Glutamatergic neuron (in vitro differentiated cells): ENCODE results near the gene DZANK1. TPM values are rescaled to one million over a fixed set of nuclear protein-coding genes. Genes with fewer than 3 reads are reported as not detected.

Experiments
- DNase-seq: peaks from one replicate; pipeline ENCODE4 v3.0.0; 2022
- H3K27ac Mint-ChIP-seq: one replicate; pipeline ENCODE4 v1.8.0; 2020; ENCODE audit warnings: mild to moderate bottlenecking, mixed read lengths, inconsistent platforms; ENCODE audit not compliant: unreplicated experiment
- H3K27me3 Mint-ChIP-seq: one replicate; pipeline ENCODE4 v1.8.0; 2020; ENCODE audit warnings: mild to moderate bottlenecking, moderate library complexity, mixed read lengths, inconsistent platforms; ENCODE audit not compliant: unreplicated experiment
- H3K36me3 Mint-ChIP-seq: one replicate; pipeline ENCODE4 v1.8.0; 2020; ENCODE audit warnings: mild to moderate bottlenecking, mixed read lengths, inconsistent platforms; ENCODE audit not compliant: unreplicated experiment
- H3K4me1 Mint-ChIP-seq: one replicate; pipeline ENCODE4 v1.8.0; 2020; ENCODE audit warnings: mild to moderate bottlenecking, low read depth, mixed read lengths, inconsistent platforms; ENCODE audit not compliant: unreplicated experiment
- H3K4me3 Mint-ChIP-seq: one replicate; pipeline ENCODE4 v1.8.0; 2020; ENCODE audit warnings: mild to moderate bottlenecking, mixed read lengths, inconsistent platforms; ENCODE audit not compliant: unreplicated experiment
- H3K9me3 Mint-ChIP-seq: one replicate; pipeline ENCODE4 v1.8.0; 2020; ENCODE audit warnings: mild to moderate bottlenecking, moderate library complexity, mixed read lengths, inconsistent platforms; ENCODE audit not compliant: unreplicated experiment
- CTCF ChIP-seq: fragments of 200-600 bp; sonication (generic); IDR thresholded peaks from one replicate; pipeline ENCODE4 v1.5.0; 2021; ENCODE audit not compliant: partially characterized antibody, unreplicated experiment
- long read RNA-seq: library from polyadenylated mRNA; unstranded; transcript quantifications from one replicate; pipeline ENCODE4 v2.0.0, GENCODE V29; 2020; ENCODE audit not compliant: unreplicated experiment
- total RNA-seq: library from RNA; stranded (reverse); fragmentation: NEBNext Ultra II Directional; extraction: Animal tissue kit (Norgen Biotek cat#: 25700); gene quantifications from one replicate; pipeline ENCODE4 v1.2.1, GENCODE V29; 2021; ENCODE audit not compliant: unreplicated experiment

Gene DZANK1
- total RNA-seq, result 6.4 TPM
- long read RNA-seq, partial matches to known transcripts, result 0 of 1 reads
- long read RNA-seq, other reads (novel, unspliced or antisense), result 1 of 1 reads

- peak; percentile 97 for DNase-seq
- Mint-ChIP-seq H3K36me3 (no peaks in the 10 kb centered on the region), H3K9me3 (peaks cover 6% of the 10 kb centered on the region), H3K4me1 (peaks cover 5% of the 10 kb centered on the region), H3K4me3 (peak within 1 kb of the TSS; percentile 95), H3K27me3 (peaks cover 2% of the 10 kb centered on the region), H3K27ac (peak within 1 kb of the TSS; percentile 95)
- TF ChIP-seq CTCF, result no peak
These were observed at the start of gene DZANK1, which contains the start of gene POLR3F for GRCh38 chr20:18466894-18467730. Gene DZANK1, minus strand, starts transcription at chr20:18467030. Its CDS starts 1,672 bp downstream, at chr20:18465358. Gene POLR3F, plus strand, starts transcription at chr20:18467390. Its CDS starts 117 bp downstream, at chr20:18467507.

GRCh38 chr20:18515973-18516372 lies 49.1 kb upstream of the DZANK1 start:
- Mint-ChIP-seq H3K4me1 (no peaks in the 10 kb centered on the region), H3K4me3 (no peak overlapping the region), H3K36me3 (no peaks in the 10 kb centered on the region), H3K9me3 (no peaks in the 10 kb centered on the region), H3K27ac (no peak overlapping the region), H3K27me3 (no peaks in the 10 kb centered on the region)
- no peak for DNase-seq
- no peak for TF ChIP-seq CTCF

GRCh38 chr20:18514127-18514526 lies 47.3 kb upstream of the DZANK1 start:
- no peaks in the 10 kb centered on the region for H3K36me3 Mint-ChIP-seq
- no peaks in the 10 kb centered on the region for H3K27me3 Mint-ChIP-seq

GRCh38 chr20:18513208-18513607 lies 46.4 kb upstream of the DZANK1 start:
- no peaks in the 10 kb centered on the region for H3K36me3 Mint-ChIP-seq
- TF ChIP-seq CTCF, result no peak
- H3K27me3 Mint-ChIP-seq, result no peaks in the 10 kb centered on the region
- peaks cover 7% of the 10 kb centered on the region for H3K4me1 Mint-ChIP-seq
- no peak overlapping the region for H3K4me3 Mint-ChIP-seq
- H3K27ac Mint-ChIP-seq, result no peak overlapping the region
- no peak for DNase-seq
- peaks cover 2% of the 10 kb centered on the region for H3K9me3 Mint-ChIP-seq

More at GRCh38 chr20:18514127-18514526, 47.3 kb upstream of the DZANK1 start:
- Mint-ChIP-seq H3K4me1 (peaks cover under 1% of the 10 kb centered on the region), H3K9me3 (no peaks in the 10 kb centered on the region), H3K4me3 (no peak overlapping the region), H3K27ac (no peak overlapping the region)
- no peak for TF ChIP-seq CTCF
- DNase-seq, result no peak

- Mint-ChIP-seq H3K27me3 (peaks cover 4% of the 10 kb centered on the region), H3K4me3 (no peak overlapping the region), H3K27ac (no peak overlapping the region), H3K36me3 (no peaks in the 10 kb centered on the region), H3K9me3 (peaks cover 5% of the 10 kb centered on the region), H3K4me1 (peaks cover 8% of the 10 kb centered on the region)
- DNase-seq, result no peak
- no peak for TF ChIP-seq CTCF
These were observed 44.7 kb upstream of the DZANK1 start for GRCh38 chr20:18511571-18511970.
